Activated naive CD8-positive, alpha-beta T cell treated with anti-CD3 and anti-CD28 coated beads, Interleukin-2, amount 50 U/mL, for 24 hours (primary cell): Measurements from ENCODE around the gene OR56B1.
"Not testable (repeated sequence)": the region's sequence is repeated elsewhere in the genome, so short reads cannot be mapped to it uniquely, and the experiment has no call there.

Experiments used
- ATAC-seq: fragments of 150-1000 bp; cut with Tn5 transposase; one replicate; pipeline ENCODE4 v1.10.0; 2021
- DNase-seq: peaks from one replicate; pipeline ENCODE4 v3.0.0; 2021
- H3K27ac Mint-ChIP-seq: one replicate; pipeline ENCODE4 v1.8.0; 2021; ENCODE audit warnings: mild to moderate bottlenecking, mixed read lengths
- H3K27me3 Mint-ChIP-seq: one replicate; pipeline ENCODE4 v1.8.0; 2021; ENCODE audit warnings: mixed read lengths
- H3K36me3 Mint-ChIP-seq: one replicate; pipeline ENCODE4 v1.8.0; 2021; ENCODE audit warnings: low read depth, mixed read lengths
- H3K4me1 Mint-ChIP-seq: one replicate; pipeline ENCODE4 v1.8.0; 2021; ENCODE audit warnings: mixed read lengths
- H3K4me3 Mint-ChIP-seq: one replicate; pipeline ENCODE4 v1.8.0; 2021; ENCODE audit warnings: mild to moderate bottlenecking, moderate library complexity, mixed read lengths
- H3K9me3 Mint-ChIP-seq: one replicate; pipeline ENCODE4 v1.8.0; 2021; ENCODE audit warnings: mixed read lengths

The OR56B1 gene

GRCh38 chr11:5705688-5706087, 30.6 kb upstream of the OR56B1 start:
- Mint-ChIP-seq H3K27ac (peak overlapping the region; percentile 10), H3K36me3 (peaks cover 56% of the 10 kb centered on the region)
- DNase-seq, result no peak

DNA sequence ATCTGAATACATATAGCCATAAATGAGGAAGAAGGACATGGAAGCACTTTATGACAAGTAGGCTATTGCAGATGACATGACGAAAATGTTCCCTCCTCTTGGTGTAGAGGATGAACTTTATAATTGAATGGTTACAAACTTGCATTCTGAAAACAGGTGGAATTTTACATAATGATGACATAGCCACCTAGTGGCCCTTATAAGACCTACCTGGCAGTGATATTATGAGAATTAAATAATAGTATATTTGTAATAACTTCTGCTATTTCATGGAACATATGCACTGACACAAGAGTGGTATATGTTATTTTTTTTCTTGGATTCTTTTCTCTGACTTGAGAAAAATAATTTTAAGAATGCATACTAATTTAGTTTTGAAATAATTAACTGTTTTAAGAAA, 23.7 kb upstream of the OR56B1 start:
- H3K4me3 Mint-ChIP-seq, result no peak overlapping the region
- DNase-seq (no peak), ATAC-seq (no peak)
- no peaks in the 10 kb centered on the region for H3K9me3 Mint-ChIP-seq
- peaks cover 3% of the 10 kb centered on the region for H3K4me1 Mint-ChIP-seq
- peaks cover 12% of the 10 kb centered on the region for H3K36me3 Mint-ChIP-seq
- no peak overlapping the region for H3K27ac Mint-ChIP-seq
- no peaks in the 10 kb centered on the region for H3K27me3 Mint-ChIP-seq

More at GRCh38 chr11:5705688-5706087, 30.6 kb upstream of the OR56B1 start:
- Mint-ChIP-seq H3K27me3 (no peaks in the 10 kb centered on the region), H3K4me1 (peaks cover 39% of the 10 kb centered on the region), H3K9me3 (no peaks in the 10 kb centered on the region), H3K4me3 (no peak overlapping the region)
- no peak for ATAC-seq

DNA sequence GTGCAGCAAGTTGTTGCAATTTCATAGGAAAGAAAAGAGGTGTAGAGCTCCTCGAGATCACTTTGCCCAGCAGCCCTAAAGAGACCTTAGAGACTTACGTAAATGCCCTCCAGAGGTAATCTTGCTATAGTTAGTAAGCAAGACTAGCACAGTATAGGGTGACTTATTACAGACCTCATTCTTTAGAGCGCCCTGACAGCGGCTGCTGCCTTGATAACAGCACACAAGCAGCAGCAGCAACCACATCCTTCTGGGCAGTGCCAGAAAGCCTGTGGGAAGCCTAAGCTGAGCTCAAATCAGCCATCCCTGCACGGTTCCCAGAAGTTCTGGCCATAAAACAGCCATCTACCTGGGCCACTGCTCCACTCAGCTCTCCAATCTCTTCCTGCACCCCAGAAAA, 22.6 kb upstream of the OR56B1 start:
- H3K4me1 Mint-ChIP-seq, result peaks cover 3% of the 10 kb centered on the region
- H3K9me3 Mint-ChIP-seq, result peaks cover 3% of the 10 kb centered on the region
- H3K27me3 Mint-ChIP-seq, result no peaks in the 10 kb centered on the region
- no peak overlapping the region for H3K27ac Mint-ChIP-seq
- DNase-seq (no peak), ATAC-seq (no peak)
- no peak overlapping the region for H3K4me3 Mint-ChIP-seq
- peaks cover 8% of the 10 kb centered on the region for H3K36me3 Mint-ChIP-seq

GRCh38 chr11:5716518-5716917, 19.7 kb upstream of the OR56B1 start:
- not testable (repeated sequence) for H3K36me3 Mint-ChIP-seq, DNase-seq, H3K27me3 Mint-ChIP-seq, H3K4me3 Mint-ChIP-seq, H3K27ac Mint-ChIP-seq, ATAC-seq, H3K9me3 Mint-ChIP-seq, H3K4me1 Mint-ChIP-seq

GRCh38 chr11:5719703-5720495, 16.3 kb upstream of the OR56B1 start:
- Mint-ChIP-seq H3K27ac (no peak overlapping the region), H3K36me3 (no peaks in the 10 kb centered on the region), H3K27me3 (no peaks in the 10 kb centered on the region), H3K4me1 (no peaks in the 10 kb centered on the region), H3K4me3 (no peak overlapping the region), H3K9me3 (peaks cover 3% of the 10 kb centered on the region)
- ATAC-seq (no peak), DNase-seq (no peak)

- peaks cover 3% of the 10 kb centered on the region for H3K9me3 Mint-ChIP-seq
- H3K36me3 Mint-ChIP-seq, result no peaks in the 10 kb centered on the region
- ATAC-seq (no peak), DNase-seq (no peak)
- no peak overlapping the region for H3K4me3 Mint-ChIP-seq
- no peaks in the 10 kb centered on the region for H3K4me1 Mint-ChIP-seq
- no peaks in the 10 kb centered on the region for H3K27me3 Mint-ChIP-seq
- no peak overlapping the region for H3K27ac Mint-ChIP-seq
These were observed 13.6 kb upstream of the OR56B1 start for GRCh38 chr11:5722622-5723021.

DNA sequence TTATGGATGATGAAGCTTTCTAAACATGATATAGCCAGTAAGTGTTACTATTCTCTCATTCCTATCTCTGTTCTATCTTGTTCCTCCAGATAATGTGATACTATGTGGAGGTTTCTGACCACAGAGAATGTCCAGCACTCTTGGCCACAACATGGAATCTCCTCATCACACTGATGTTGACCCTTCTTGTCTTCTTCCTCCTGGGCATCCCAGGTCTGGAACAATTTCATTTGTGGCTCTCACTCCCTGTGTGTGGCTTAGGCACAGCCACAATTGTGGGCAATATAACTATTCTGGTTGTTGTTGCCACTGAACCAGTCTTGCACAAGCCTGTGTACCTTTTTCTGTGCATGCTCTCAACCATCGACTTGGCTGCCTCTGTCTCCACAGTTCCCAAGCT, 9.9 kb upstream of the OR56B1 start:
- Mint-ChIP-seq H3K36me3 (no peaks in the 10 kb centered on the region), H3K9me3 (no peaks in the 10 kb centered on the region), H3K27me3 (no peaks in the 10 kb centered on the region), H3K4me1 (no peaks in the 10 kb centered on the region), H3K4me3 (no peak overlapping the region), H3K27ac (no peak overlapping the region)
- ATAC-seq (no peak), DNase-seq (no peak)

- Mint-ChIP-seq H3K27ac (no peak overlapping the region), H3K4me1 (no peaks in the 10 kb centered on the region), H3K36me3 (no peaks in the 10 kb centered on the region), H3K4me3 (no peak overlapping the region), H3K27me3 (no peaks in the 10 kb centered on the region), H3K9me3 (no peaks in the 10 kb centered on the region)
- ATAC-seq (no peak), DNase-seq (no peak)
These were observed 8.6 kb upstream of the OR56B1 start for GRCh38 chr11:5727691-5728090.

DNA sequence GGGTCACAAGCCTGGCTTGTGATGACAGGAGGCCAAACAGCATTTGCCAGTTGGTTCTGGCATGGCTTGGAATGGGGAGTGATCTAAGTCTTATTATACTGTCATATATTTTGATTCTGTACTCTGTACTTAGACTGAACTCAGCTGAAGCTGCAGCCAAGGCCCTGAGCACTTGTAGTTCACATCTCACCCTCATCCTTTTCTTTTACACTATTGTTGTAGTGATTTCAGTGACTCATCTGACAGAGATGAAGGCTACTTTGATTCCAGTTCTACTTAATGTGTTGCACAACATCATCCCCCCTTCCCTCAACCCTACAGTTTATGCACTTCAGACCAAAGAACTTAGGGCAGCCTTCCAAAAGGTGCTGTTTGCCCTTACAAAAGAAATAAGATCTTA, 843 bp downstream of the OR56B1 start:
- H3K27ac Mint-ChIP-seq, result no peak overlapping the region
- no peaks in the 10 kb centered on the region for H3K4me1 Mint-ChIP-seq
- no peak for DNase-seq
- no peak for ATAC-seq
- no peak overlapping the region for H3K4me3 Mint-ChIP-seq
- peaks cover 6% of the 10 kb centered on the region for H3K36me3 Mint-ChIP-seq
- no peaks in the 10 kb centered on the region for H3K27me3 Mint-ChIP-seq
- H3K9me3 Mint-ChIP-seq, result peaks cover 24% of the 10 kb centered on the region

GRCh38 chr11:5737670-5738392, 1.6 kb downstream of the OR56B1 start:
- H3K27me3 Mint-ChIP-seq, result no peaks in the 10 kb centered on the region
- no peak for DNase-seq
- H3K9me3 Mint-ChIP-seq, result peaks cover 27% of the 10 kb centered on the region
- H3K4me3 Mint-ChIP-seq, result no peak overlapping the region
- peaks cover 6% of the 10 kb centered on the region for H3K36me3 Mint-ChIP-seq
- no peaks in the 10 kb centered on the region for H3K4me1 Mint-ChIP-seq
- ATAC-seq, result no peak
- H3K27ac Mint-ChIP-seq, result no peak overlapping the region

GRCh38 chr11:5738431-5738830, 2.2 kb downstream of the OR56B1 start:
- Mint-ChIP-seq H3K36me3 (peaks cover 6% of the 10 kb centered on the region), H3K27me3 (no peaks in the 10 kb centered on the region)
- no peak for ATAC-seq

GRCh38 chr11:5746614-5747013, 10.4 kb downstream of the OR56B1 start:
- no peaks in the 10 kb centered on the region for H3K4me1 Mint-ChIP-seq
- ATAC-seq (no peak), DNase-seq (no peak)
- peaks cover 8% of the 10 kb centered on the region for H3K9me3 Mint-ChIP-seq
- no peaks in the 10 kb centered on the region for H3K27me3 Mint-ChIP-seq
- H3K27ac Mint-ChIP-seq, result no peak overlapping the region
- no peak overlapping the region for H3K4me3 Mint-ChIP-seq
- H3K36me3 Mint-ChIP-seq, result peaks cover under 1% of the 10 kb centered on the region

More at GRCh38 chr11:5738431-5738830, 2.2 kb downstream of the OR56B1 start:
- no peak overlapping the region for H3K4me3 Mint-ChIP-seq
- no peak for DNase-seq
- H3K27ac Mint-ChIP-seq, result no peak overlapping the region
- peaks cover 27% of the 10 kb centered on the region for H3K9me3 Mint-ChIP-seq
- H3K4me1 Mint-ChIP-seq, result no peaks in the 10 kb centered on the region

- H3K4me3 Mint-ChIP-seq, result no peak overlapping the region
- no peaks in the 10 kb centered on the region for H3K9me3 Mint-ChIP-seq
- ATAC-seq (no peak), DNase-seq (no peak)
- no peaks in the 10 kb centered on the region for H3K36me3 Mint-ChIP-seq
- no peak overlapping the region for H3K27ac Mint-ChIP-seq
- H3K4me1 Mint-ChIP-seq, result no peaks in the 10 kb centered on the region
- H3K27me3 Mint-ChIP-seq, result no peaks in the 10 kb centered on the region
These were observed 13.6 kb downstream of the OR56B1 start for GRCh38 chr11:5749836-5750235.

GRCh38 chr11:5753943-5754342, 17.7 kb downstream of the OR56B1 start, which contains the start of gene OR52N4:
TSS of gene OR52N4 (plus strand) at chr11:5754243. CDS start at chr11:5754741, 498 bp downstream.
- H3K9me3 Mint-ChIP-seq, result no peaks in the 10 kb centered on the region
- H3K4me1 Mint-ChIP-seq, result no peaks in the 10 kb centered on the region
- no peaks in the 10 kb centered on the region for H3K36me3 Mint-ChIP-seq
- H3K4me3 Mint-ChIP-seq, result no peak within 1 kb of the TSS
- DNase-seq (no peak), ATAC-seq (no peak)
- no peak within 1 kb of the TSS for H3K27ac Mint-ChIP-seq
- no peaks in the 10 kb centered on the region for H3K27me3 Mint-ChIP-seq

DNA sequence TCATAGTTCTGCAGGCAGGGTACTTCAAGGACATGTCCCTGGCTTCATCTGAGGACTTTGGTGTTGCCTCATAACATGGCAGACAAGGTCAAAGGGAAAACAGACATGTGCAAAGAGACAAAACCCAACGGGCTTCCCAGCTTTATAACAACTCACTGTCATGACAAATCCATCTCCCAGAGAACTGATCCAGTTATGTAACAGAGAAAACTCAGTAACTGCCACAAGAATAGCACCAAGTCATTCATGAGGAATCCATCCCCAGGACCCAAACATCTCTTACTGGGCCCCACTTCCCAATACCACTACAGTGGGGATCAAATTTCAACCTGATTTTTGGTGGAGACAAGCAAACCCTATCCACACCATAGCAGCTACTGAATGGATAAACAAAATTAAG, 30.8 kb downstream of the OR56B1 start:
- no peak overlapping the region for H3K27ac Mint-ChIP-seq
- no peaks in the 10 kb centered on the region for H3K4me1 Mint-ChIP-seq
- no peaks in the 10 kb centered on the region for H3K9me3 Mint-ChIP-seq
- H3K27me3 Mint-ChIP-seq, result no peaks in the 10 kb centered on the region
- no peak overlapping the region for H3K4me3 Mint-ChIP-seq
- ATAC-seq, result no peak
- H3K36me3 Mint-ChIP-seq, result no peaks in the 10 kb centered on the region
- DNase-seq, result no peak
